GM21367 (cell line): Measurements from ENCODE around the gene KCNQ1.

ENCODE experiments used
- ATAC-seq: cut with Tn5 transposase; IDR thresholded peaks from one replicate; pipeline ENCODE4 v1.9.1; 2021; ENCODE audit not compliant: unreplicated experiment

KCNQ1 gene

GRCh38 chr11:2799881-2800654, 355.3 kb downstream of the KCNQ1 start:
- no peak for ATAC-seq

- no peak for ATAC-seq
Observed at GRCh38 chr11:2800655-2801531, 356.1 kb downstream of the KCNQ1 start.

- no peak for ATAC-seq
Observed at GRCh38 chr11:2801711-2802388, 357.0 kb downstream of the KCNQ1 start.

GRCh38 chr11:2802389-2803185, 357.8 kb downstream of the KCNQ1 start:
- no peak for ATAC-seq

GRCh38 chr11:2803186-2804091, 358.6 kb downstream of the KCNQ1 start:
- ATAC-seq = no peak

GRCh38 chr11:2804189-2804588, 359.4 kb downstream of the KCNQ1 start:
- ATAC-seq = no peak

GRCh38 chr11:2804701-2805387, 360.0 kb downstream of the KCNQ1 start:
- ATAC-seq = no peak

- ATAC-seq = no peak
Observed at GRCh38 chr11:2805388-2806056, 360.7 kb downstream of the KCNQ1 start.

GRCh38 chr11:2806351-2807024, 361.7 kb downstream of the KCNQ1 start:
- no peak for ATAC-seq

GRCh38 chr11:2807025-2807681, 362.3 kb downstream of the KCNQ1 start:
- ATAC-seq = no peak

GRCh38 chr11:2807801-2808241, 363.0 kb downstream of the KCNQ1 start:
- ATAC-seq = no peak

GRCh38 chr11:2808850-2809846, 364.3 kb downstream of the KCNQ1 start:
- ATAC-seq = no peak

- no peak for ATAC-seq
Observed at GRCh38 chr11:2809854-2810253, 365.0 kb downstream of the KCNQ1 start.

GRCh38 chr11:2810411-2811205, 365.8 kb downstream of the KCNQ1 start:
- no peak for ATAC-seq
